HEK293 (cell line): Measurements from ENCODE around the gene BRD8.

Source experiments
- CTCF ChIA-PET: fragments of 350-600 bp; formaldehyde crosslinking; extraction: SDS; loops from one replicate; lab custom pipeline; 2021; ENCODE audit warnings: antibody characterized with exemption; lab: Yijun Ruan, JAX
- POLR2A ChIA-PET: fragments of 300-600 bp; formaldehyde crosslinking; extraction: SDS; loops from one replicate; lab custom pipeline; 2020; ENCODE audit warnings: antibody characterized with exemption, inconsistent platforms; lab: Yijun Ruan, JAX
- H3K27ac ChIP-seq: fragments of 200-500 bp; sonication (Bioruptor generic); 2 replicates; pipeline ENCODE4 v1.5.1; 2014; ENCODE audit warnings: low read depth, low read length, control low read depth, inconsistent platforms; ENCODE audit errors: extremely low read depth
- H3K36me3 ChIP-seq, 2 experiments: fragments of 200-500 bp in 1 of 2; sonication (Bioruptor generic) in 1 of 2; 1 replicate in 1 of 2; 2 replicates in 1 of 2; pipeline ENCODE4 v1.5.1; 2014 to 2017; ENCODE audit warnings: inconsistent platforms in 2 of 2, low read length in 2 of 2; ENCODE audit not compliant: control insufficient read depth in 2 of 2, insufficient read depth in 1 of 2
- H3K4me1 ChIP-seq: fragments of 200-500 bp; sonication (Bioruptor generic); 2 replicates; pipeline ENCODE4 v1.5.1; 2014; ENCODE audit warnings: mild to moderate bottlenecking, low read length, inconsistent platforms; ENCODE audit not compliant: control insufficient read depth, insufficient read depth
- H3K4me3 ChIP-seq: 2 replicates; pipeline ENCODE4 v1.5.1; 2011; ENCODE audit warnings: low read depth, mild to moderate bottlenecking, control low read depth, low read length, moderate library complexity
- H3K9me3 ChIP-seq: fragments of 200-500 bp; sonication (Bioruptor generic); 2 replicates; pipeline ENCODE4 v1.5.1; 2014; ENCODE audit warnings: low read depth, low read length, inconsistent platforms; ENCODE audit not compliant: control insufficient read depth, insufficient read depth
- ELK4 ChIP-seq: IDR thresholded peaks from 2 replicates; pipeline ENCODE4 v1.6.1; 2011; ENCODE audit warnings: mild to moderate bottlenecking, low read depth, low read length, borderline replicate concordance
- HIC1 ChIP-seq: fragments of 450-650 bp; formaldehyde crosslinking; IDR thresholded peaks from 2 replicates; pipeline ENCODE4 v1.5.1; 2016; ENCODE audit warnings: missing biosample characterization, missing genetic modification characterization
- INSM2 ChIP-seq: fragments of 450-650 bp; formaldehyde crosslinking; IDR thresholded peaks from 2 replicates; pipeline ENCODE4 v1.5.1; 2016; ENCODE audit warnings: missing biosample characterization, missing genetic modification characterization
- MEIS1 ChIP-seq: sonication (generic); formaldehyde crosslinking; IDR thresholded peaks from 2 replicates; pipeline ENCODE4 v1.8.1; 2022; ENCODE audit warnings: missing genetic modification reagents, mild to moderate bottlenecking, borderline replicate concordance
- OVOL3 ChIP-seq: fragments of 450-650 bp; formaldehyde crosslinking; IDR thresholded peaks from 2 replicates; pipeline ENCODE4 v1.5.1; 2016; ENCODE audit warnings: missing biosample characterization, missing genetic modification characterization
- SCRT2 ChIP-seq: fragments of 450-650 bp; formaldehyde crosslinking; IDR thresholded peaks from 2 replicates; pipeline ENCODE4 v1.5.1; 2016; ENCODE audit warnings: missing biosample characterization, missing genetic modification characterization
- ZBTB10 ChIP-seq: fragments of 450-650 bp; formaldehyde crosslinking; IDR thresholded peaks from 2 replicates; pipeline ENCODE4 v1.5.1; 2016; ENCODE audit warnings: missing biosample characterization, missing genetic modification characterization
- ZBTB20 ChIP-seq: fragments of 450-650 bp; formaldehyde crosslinking; IDR thresholded peaks from 2 replicates; pipeline ENCODE4 v1.5.1; 2016; ENCODE audit warnings: missing biosample characterization, missing genetic modification characterization
- ZNF114 ChIP-seq: fragments of 450-650 bp; formaldehyde crosslinking; IDR thresholded peaks from 2 replicates; pipeline ENCODE4 v1.5.0; 2017; ENCODE audit warnings: missing biosample characterization, missing genetic modification characterization
- ZNF169 ChIP-seq: fragments of 450-650 bp; formaldehyde crosslinking; IDR thresholded peaks from 2 replicates; pipeline ENCODE4 v1.5.1; 2016; ENCODE audit warnings: missing biosample characterization, missing genetic modification characterization
- ZNF2 ChIP-seq: fragments of 450-650 bp; formaldehyde crosslinking; IDR thresholded peaks from 2 replicates; pipeline ENCODE4 v1.5.1; 2016; ENCODE audit warnings: missing biosample characterization, missing genetic modification characterization
- ZNF23 ChIP-seq: fragments of 450-650 bp; formaldehyde crosslinking; IDR thresholded peaks from 2 replicates; pipeline ENCODE4 v1.5.1; 2016; ENCODE audit warnings: missing biosample characterization, missing genetic modification characterization, borderline replicate concordance
- ZNF248 ChIP-seq: fragments of 450-650 bp; formaldehyde crosslinking; IDR thresholded peaks from 2 replicates; pipeline ENCODE4 v1.5.1; 2017; ENCODE audit warnings: missing biosample characterization, missing genetic modification characterization
- ZNF280D ChIP-seq: fragments of 450-650 bp; formaldehyde crosslinking; IDR thresholded peaks from 2 replicates; pipeline ENCODE4 v1.5.1; 2016; ENCODE audit warnings: missing biosample characterization, missing genetic modification characterization
- ZNF473 ChIP-seq: fragments of 450-650 bp; formaldehyde crosslinking; IDR thresholded peaks from 2 replicates; pipeline ENCODE4 v1.5.1; 2017; ENCODE audit warnings: missing biosample characterization, missing genetic modification characterization
- ZNF621 ChIP-seq: fragments of 450-650 bp; formaldehyde crosslinking; IDR thresholded peaks from 2 replicates; pipeline ENCODE4 v1.5.1; 2017; ENCODE audit warnings: missing biosample characterization, missing genetic modification characterization

BRD8 gene

GRCh38 chr5:138216799-138217198 lies 38.4 kb upstream of the BRD8 start:
- Histone ChIP-seq H3K36me3 (0 out of 3 replicates have a peak, but pooled peaks cover 0 to 4% of the 10 kb centered on the region in 2 experiments), H3K27ac (no peak overlapping the region), H3K9me3 (no peaks in the 10 kb centered on the region), H3K4me3 (no peak overlapping the region), H3K4me1 (peaks cover 6% of the 10 kb centered on the region; the same call in 1 of the 2 replicates)
- CTCF ChIA-PET, result interaction anchor here (1.0 to 1.3 kb wide), 3 partner anchors 59 to 137 kb away, joined by 3 to 4 read pairs (median 4); no protein-coding TSS in a partner anchor
- TF ChIP-seq ZNF169 (tag by site-specific recombination), result no peak
- TF ChIP-seq MEIS1 (CRISPR knock-in tag), result no peak
- TF ChIP-seq ZNF621 (tag by site-specific recombination), result no peak
- TF ChIP-seq OVOL3, result no peak
- no peak for TF ChIP-seq ZNF2 (tag by site-specific recombination)
- no peak for TF ChIP-seq ZNF114 (tag by site-specific recombination)
- no peak for TF ChIP-seq ZNF248 (tag by site-specific recombination)
- no peak for TF ChIP-seq ZBTB10
- TF ChIP-seq ELK4, result no peak
- TF ChIP-seq ZNF473 (tag by site-specific recombination), result no peak
- no peak for TF ChIP-seq HIC1 (tag by site-specific recombination)
- TF ChIP-seq ZNF23 (tag by site-specific recombination), result no peak
- no peak for TF ChIP-seq INSM2 (tag by site-specific recombination)
- no peak for TF ChIP-seq ZBTB20 (tag by site-specific recombination)
- no peak for TF ChIP-seq SCRT2 (tag by site-specific recombination)
- TF ChIP-seq ZNF280D, result no peak
- POLR2A ChIA-PET, result no interaction called here
